CD8-positive, alpha-beta memory T cell (primary cell): Measurements from ENCODE around the gene RPS28. TPM values are rescaled to one million over a fixed set of nuclear protein-coding genes. Genes with fewer than 3 reads are reported as not detected.
A peak's percentile ranks its signal among the peaks of the same experiment; 100 is the strongest.
"Not testable (repeated sequence)": the region's sequence is repeated elsewhere in the genome, so short reads cannot be mapped to it uniquely, and the experiment has no call there.

Experiments
- CTCF ChIA-PET: fragments of 350-600 bp; sonication (Branson Sonifier 250); formaldehyde crosslinking; loops from one replicate; lab custom pipeline; 2021; ENCODE audit warnings: antibody characterized with exemption; lab: Charles Lee
- POLR2A ChIA-PET: fragments of 350-600 bp; sonication (Branson Sonifier 250); formaldehyde crosslinking; loops from one replicate; lab custom pipeline; 2021; ENCODE audit warnings: antibody characterized with exemption; lab: Charles Lee
- DNase-seq, 5 donors: peaks; one replicate each; pipeline versions ENCODE4 v3.0.0 to v3.0.0-alpha.2; 2020 to 2022; ENCODE audit warnings: mixed read lengths in 1 of 5
- H3K27ac ChIP-seq: one replicate; pipeline ENCODE4 v1.7.0; 2013; ENCODE audit warnings: low read depth, mild to moderate bottlenecking, low read length, moderate library complexity
- H3K27me3 ChIP-seq: 2 replicates; pipeline ENCODE4 v1.7.0; 2013; ENCODE audit warnings: low read length, mild to moderate bottlenecking; ENCODE audit not compliant: insufficient read depth, poor library complexity, severe bottlenecking
- H3K36me3 ChIP-seq: 2 replicates; pipeline ENCODE4 v1.7.0; 2013; ENCODE audit warnings: mild to moderate bottlenecking, low read length, moderate library complexity; ENCODE audit not compliant: insufficient read depth
- H3K4me1 ChIP-seq: 2 replicates; pipeline ENCODE4 v1.7.0; 2013; ENCODE audit warnings: mild to moderate bottlenecking, low read length, moderate library complexity; ENCODE audit not compliant: insufficient read depth
- H3K4me3 ChIP-seq: 2 replicates; pipeline ENCODE4 v1.7.0; 2013; ENCODE audit warnings: mild to moderate bottlenecking, low read length
- H3K9me3 ChIP-seq: 2 replicates; pipeline ENCODE4 v1.7.0; 2013; ENCODE audit warnings: mild to moderate bottlenecking, low read length
- H3K27ac Mint-ChIP-seq, 8 donors: one replicate each; pipeline ENCODE4 v1.8.0; 2020 to 2021; ENCODE audit warnings: mixed read lengths in 8 of 8, mild to moderate bottlenecking in 6 of 8, inconsistent platforms in 3 of 8, moderate library complexity in 3 of 8
- H3K27me3 Mint-ChIP-seq, 2 donors: one replicate each; pipeline ENCODE4 v1.8.0; 2020 to 2021; ENCODE audit warnings: mixed read lengths in 2 of 2, mild to moderate bottlenecking in 1 of 2, moderate library complexity in 1 of 2
- H3K36me3 Mint-ChIP-seq, 3 donors: one replicate each; pipeline ENCODE4 v1.8.0; 2020 to 2021; ENCODE audit warnings: mixed read lengths in 3 of 3, inconsistent platforms in 1 of 3, mild to moderate bottlenecking in 1 of 3
- H3K4me1 Mint-ChIP-seq, 3 donors: one replicate each; pipeline ENCODE4 v1.8.0; 2020 to 2021; ENCODE audit warnings: mixed read lengths in 3 of 3, inconsistent platforms in 1 of 3, mild to moderate bottlenecking in 1 of 3
- H3K4me3 Mint-ChIP-seq, 7 donors: one replicate each; pipeline ENCODE4 v1.8.0; 2020 to 2021; ENCODE audit warnings: mixed read lengths in 7 of 7, mild to moderate bottlenecking in 6 of 7, moderate library complexity in 4 of 7, inconsistent platforms in 2 of 7
- H3K9me3 Mint-ChIP-seq, 5 donors: one replicate each; pipeline ENCODE4 v1.8.0; 2020 to 2022; ENCODE audit warnings: mixed read lengths in 5 of 5, mild to moderate bottlenecking in 3 of 5, moderate library complexity in 2 of 5, inconsistent platforms in 1 of 5
- polyA plus RNA-seq: library from polyadenylated mRNA; unstranded; fragments of 300-500 nt; fragmentation: Illumina TruSeq; gene quantifications from one replicate; pipeline ENCODE4 v1.2.3, GENCODE V29; 2021
- total RNA-seq, 2 experiments: library from RNA; stranded (reverse); gene quantifications; one replicate each; pipeline ENCODE4 v1.2.3, GENCODE V29; 2021

RPS28 gene
- total RNA-seq (1,000 to 10,000 TPM; 2,153 to 2,200 TPM), polyA plus RNA-seq (2,694 TPM)

DNA sequence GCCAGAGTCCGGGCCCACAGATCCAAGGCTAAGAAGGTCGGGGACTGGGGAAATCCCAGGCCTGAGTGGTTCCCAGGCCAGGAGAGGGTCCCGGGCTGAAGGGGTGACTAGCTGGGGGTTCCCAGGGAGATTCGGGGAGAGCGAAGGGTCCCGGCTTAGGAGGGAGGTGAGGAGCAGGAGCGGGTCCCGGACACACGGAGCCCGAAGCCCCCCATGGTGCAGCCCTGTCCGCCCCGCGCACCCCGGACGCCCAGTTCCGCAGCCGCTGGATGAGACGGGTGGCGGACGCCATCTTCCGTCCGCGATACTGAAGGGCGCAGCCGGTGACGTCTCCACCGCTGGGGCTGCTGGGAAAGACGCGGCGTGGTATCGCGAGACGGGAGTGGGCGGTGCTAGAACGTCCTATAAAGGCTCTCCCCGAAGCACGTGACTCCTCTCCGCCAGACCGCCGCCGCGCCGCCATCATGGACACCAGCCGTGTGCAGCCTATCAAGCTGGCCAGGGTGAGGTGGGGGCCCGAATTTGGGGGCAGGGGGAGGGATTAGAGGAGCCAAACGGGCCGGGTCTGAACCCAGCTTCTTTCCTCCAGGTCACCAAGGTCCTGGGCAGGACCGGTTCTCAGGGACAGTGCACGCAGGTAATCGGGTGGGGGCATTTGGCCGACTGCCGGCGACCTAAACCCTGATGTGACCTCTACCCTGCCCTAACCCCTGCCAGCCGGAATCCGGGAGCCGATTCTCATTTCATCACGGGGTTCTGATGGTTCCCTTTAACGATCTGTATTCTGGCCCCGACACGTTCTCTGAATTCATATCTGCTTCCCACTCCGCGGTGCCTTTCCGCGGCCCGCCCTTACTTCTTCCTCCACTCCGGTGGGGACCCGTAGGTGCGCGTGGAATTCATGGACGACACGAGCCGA is at the start of gene RPS28, which contains the start of gene NDUFA7:
Gene RPS28, plus strand, starts transcription at position 430 of the 919 bp plus-strand sequence. Its CDS starts 35 bp downstream, at position 465.
Gene NDUFA7, minus strand, starts transcription at position 309 of the 919 bp plus-strand sequence. Its CDS starts 17 bp downstream, at position 292.
- Mint-ChIP-seq H3K27ac (peak within 1 kb of the TSS; percentile 97 to 100 (median 99)), H3K4me1 (peaks cover 22 to 50% (median 33%) of the 10 kb centered on the region in 3 donors), H3K9me3 (no peaks in the 10 kb centered on the region), H3K27me3 (no peaks in the 10 kb centered on the region), H3K4me3 (peak within 1 kb of the TSS; percentile 94 to 98 (median 96)), H3K36me3 (peaks cover 0 to 40% (median 0%) of the 10 kb centered on the region in 3 donors)
- Histone ChIP-seq H3K27me3 (no peaks in the 10 kb centered on the region), H3K27ac (peak within 1 kb of the TSS; percentile 95), H3K4me3 (peak within 1 kb of the TSS; percentile 98), H3K9me3 (no peaks in the 10 kb centered on the region), H3K36me3 (peaks cover 6% of the 10 kb centered on the region), H3K4me1 (peaks cover 33% of the 10 kb centered on the region)
- POLR2A ChIA-PET, result interaction anchor here (0.6 to 1.0 kb wide), 3 partner anchors 52 to 123 kb away, joined by 3 to 4 read pairs (median 3); partner anchors contain the start of gene HNRNPM
- CTCF ChIA-PET, result interaction anchor here (0.5 to 1.3 kb wide), 5 partner anchors 13 to 111 kb away, joined by 3 to 7 read pairs (median 4); no protein-coding TSS in a partner anchor
- peak; percentile 96 to 99 (median 96) for DNase-seq

DNA sequence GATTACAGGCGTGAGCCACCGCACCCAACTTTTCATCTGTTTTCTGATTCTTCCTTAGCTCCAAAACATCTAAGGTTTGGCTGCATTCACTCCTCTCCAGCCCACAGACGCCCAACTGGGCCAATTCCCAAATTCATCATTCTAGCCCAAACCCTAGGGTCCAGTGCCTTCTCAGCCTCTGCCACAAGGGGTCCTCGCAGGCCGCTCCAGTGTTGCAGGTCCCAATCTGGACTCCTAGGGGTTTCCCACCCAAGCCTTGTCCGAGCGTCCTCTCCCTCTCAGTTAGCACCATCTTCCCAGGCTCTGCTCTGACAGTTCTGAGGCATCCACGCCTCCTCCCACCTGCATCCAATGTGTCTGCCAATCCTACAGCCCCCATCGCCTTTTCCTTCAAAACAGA is 44.8 kb upstream of the RPS28 start:
- POLR2A ChIA-PET, H3K27me3 ChIP-seq, CTCF ChIA-PET, H3K27ac ChIP-seq, DNase-seq, H3K36me3 Mint-ChIP-seq, H3K4me1 Mint-ChIP-seq, H3K4me3 ChIP-seq, H3K4me3 Mint-ChIP-seq, H3K36me3 ChIP-seq, H3K9me3 Mint-ChIP-seq, H3K9me3 ChIP-seq, H3K27me3 Mint-ChIP-seq, H3K4me1 ChIP-seq, H3K27ac Mint-ChIP-seq: not testable (repeated sequence)

DNA sequence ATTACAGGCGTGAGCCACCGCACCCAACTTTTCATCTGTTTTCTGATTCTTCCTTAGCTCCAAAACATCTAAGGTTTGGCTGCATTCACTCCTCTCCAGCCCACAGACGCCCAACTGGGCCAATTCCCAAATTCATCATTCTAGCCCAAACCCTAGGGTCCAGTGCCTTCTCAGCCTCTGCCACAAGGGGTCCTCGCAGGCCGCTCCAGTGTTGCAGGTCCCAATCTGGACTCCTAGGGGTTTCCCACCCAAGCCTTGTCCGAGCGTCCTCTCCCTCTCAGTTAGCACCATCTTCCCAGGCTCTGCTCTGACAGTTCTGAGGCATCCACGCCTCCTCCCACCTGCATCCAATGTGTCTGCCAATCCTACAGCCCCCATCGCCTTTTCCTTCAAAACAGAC is 30.0 kb upstream of the RPS28 start:
- H3K27me3 ChIP-seq, DNase-seq, H3K9me3 ChIP-seq, H3K27me3 Mint-ChIP-seq, POLR2A ChIA-PET, H3K9me3 Mint-ChIP-seq, H3K36me3 Mint-ChIP-seq, H3K27ac ChIP-seq, H3K4me1 ChIP-seq, H3K4me3 Mint-ChIP-seq, H3K27ac Mint-ChIP-seq, H3K4me3 ChIP-seq, H3K4me1 Mint-ChIP-seq, H3K36me3 ChIP-seq, CTCF ChIA-PET: not testable (repeated sequence)

DNA sequence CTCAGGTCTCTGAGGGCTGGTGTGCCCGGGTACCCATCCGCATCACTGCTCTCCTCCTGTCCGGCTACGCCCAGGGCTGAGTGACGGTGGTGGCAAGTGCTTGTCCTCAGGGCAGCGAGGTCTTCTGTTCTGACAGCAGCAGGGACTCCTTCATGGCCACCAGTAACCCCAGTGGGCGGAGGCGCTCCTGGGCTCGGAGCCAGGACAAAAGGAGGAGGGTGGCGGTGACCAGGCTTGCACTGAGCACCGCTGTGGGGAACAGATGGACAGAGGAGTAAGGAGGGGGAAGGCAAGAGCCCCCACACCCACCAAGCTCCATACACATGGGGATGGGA is 19.0 kb upstream of the RPS28 start:
- ChIA-PET CTCF (interaction anchor here (0.6 kb wide), 1 partner anchor 1103 kb away, joined by 3 read pairs; no protein-coding TSS in a partner anchor), POLR2A (no interaction called here)
- no peaks in the 10 kb centered on the region for H3K9me3 Mint-ChIP-seq

DNA sequence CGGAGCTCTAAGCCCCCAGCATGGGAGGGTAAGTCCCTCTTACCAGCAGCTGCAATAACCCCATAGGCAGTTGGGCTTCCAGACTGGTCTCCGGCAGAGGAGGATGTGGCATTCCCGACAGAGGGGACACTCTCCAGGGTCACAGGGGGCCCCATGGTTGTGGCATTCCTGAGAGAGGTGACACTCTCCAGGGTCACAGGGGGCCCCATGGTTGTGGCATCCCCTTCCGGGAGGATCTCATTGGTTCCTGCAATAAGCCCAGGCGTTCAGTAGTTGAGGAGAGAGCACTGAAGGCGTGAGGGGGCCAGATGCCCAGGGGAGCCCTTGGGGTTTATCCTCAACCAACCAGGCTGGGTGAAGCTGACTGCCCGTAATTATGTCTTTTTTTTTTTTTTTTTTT is 18.6 kb upstream of the RPS28 start:
- no peaks in the 10 kb centered on the region for H3K9me3 ChIP-seq
- H3K27ac ChIP-seq, result no peak overlapping the region
- no peaks in the 10 kb centered on the region for H3K27me3 ChIP-seq
- Mint-ChIP-seq H3K36me3 (peaks cover 0 to 18% (median 0%) of the 10 kb centered on the region in 3 donors), H3K4me3 (no peak overlapping the region), H3K27me3 (no peaks in the 10 kb centered on the region), H3K27ac (no peak overlapping the region), H3K9me3 (no peaks in the 10 kb centered on the region), H3K4me1 (peaks cover 17 to 23% (median 20%) of the 10 kb centered on the region in 3 donors)
- peak in 1 of 5 donors; percentile 19 for DNase-seq
- CTCF ChIA-PET, result no interaction called here
- no peaks in the 10 kb centered on the region for H3K36me3 ChIP-seq
- peaks cover 17% of the 10 kb centered on the region for H3K4me1 ChIP-seq
- H3K4me3 ChIP-seq, result no peak overlapping the region
- POLR2A ChIA-PET, result interaction anchor here (0.6 kb wide), 1 partner anchor 511 kb away, joined by 3 read pairs; no protein-coding TSS in a partner anchor

More for the DNA sequence above, 19.0 kb upstream of the RPS28 start:
- H3K4me3 ChIP-seq, result no peak overlapping the region
- no peak overlapping the region for H3K4me3 Mint-ChIP-seq
- H3K36me3 ChIP-seq, result no peaks in the 10 kb centered on the region
- peaks cover 13% of the 10 kb centered on the region for H3K4me1 ChIP-seq
- peaks cover 13 to 18% (median 16%) of the 10 kb centered on the region in 3 donors for H3K4me1 Mint-ChIP-seq
- H3K27me3 Mint-ChIP-seq, result no peaks in the 10 kb centered on the region
- DNase-seq, result peak in 1 of 5 donors; percentile 17
- no peaks in the 10 kb centered on the region for H3K27me3 ChIP-seq
- H3K27ac Mint-ChIP-seq, result no peak overlapping the region
- H3K27ac ChIP-seq, result no peak overlapping the region
- H3K9me3 ChIP-seq, result no peaks in the 10 kb centered on the region
- H3K36me3 Mint-ChIP-seq, result peaks cover 0 to 17% (median 0%) of the 10 kb centered on the region in 3 donors

DNA sequence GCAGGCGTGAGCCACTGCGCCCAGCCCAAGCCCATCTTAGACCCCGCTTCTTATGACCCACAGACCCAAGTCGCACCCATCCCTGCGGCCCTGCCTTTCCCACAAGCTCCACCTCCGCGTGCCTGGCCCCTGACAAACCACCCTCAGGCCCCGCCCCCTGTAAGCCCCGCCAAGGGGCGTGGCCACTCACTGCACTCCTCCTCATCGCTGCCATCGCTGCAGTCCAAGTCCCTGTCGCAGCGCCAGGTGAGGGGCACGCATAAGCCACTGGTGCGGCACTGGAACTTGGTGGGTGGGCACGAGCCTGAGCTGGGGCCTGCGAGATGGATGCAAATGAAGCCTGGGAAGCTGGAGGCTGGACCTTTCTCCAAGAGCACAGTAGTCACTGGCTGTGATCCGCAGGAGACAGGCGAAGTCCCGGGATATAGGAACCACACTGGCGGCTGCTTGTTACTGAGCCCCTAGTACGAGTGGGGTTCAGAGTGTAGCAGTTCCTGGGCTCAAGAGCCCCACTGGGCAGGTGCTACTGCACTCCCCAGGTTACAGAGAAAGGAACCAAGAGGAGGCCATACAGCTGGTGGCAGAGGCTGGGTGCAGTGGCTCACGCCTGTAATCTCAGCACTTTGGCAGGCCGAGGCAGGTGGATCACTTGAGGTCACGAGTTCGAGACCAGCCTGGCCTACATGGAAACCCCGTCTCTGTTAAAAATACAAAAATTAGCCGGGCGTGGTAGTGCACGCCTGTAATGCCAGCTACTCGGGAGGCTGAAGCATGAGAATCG is 16.3 kb upstream of the RPS28 start:
- Histone ChIP-seq H3K27ac (peak overlapping the region; percentile 31), H3K4me1 (peaks cover 27% of the 10 kb centered on the region), H3K36me3 (no peaks in the 10 kb centered on the region), H3K27me3 (no peaks in the 10 kb centered on the region), H3K4me3 (no peak overlapping the region), H3K9me3 (no peaks in the 10 kb centered on the region)
- H3K4me1 Mint-ChIP-seq, result peaks cover 29 to 41% (median 31%) of the 10 kb centered on the region in 3 donors
- peak overlapping the region in 4 of 8 donors; percentile 58 to 77 (median 68) for H3K27ac Mint-ChIP-seq
- CTCF ChIA-PET, result no interaction called here
- H3K27me3 Mint-ChIP-seq, result no peaks in the 10 kb centered on the region
- H3K9me3 Mint-ChIP-seq, result no peaks in the 10 kb centered on the region
- peak in 2 of 5 donors; percentile 14 to 48 for DNase-seq
- peaks cover 0 to 28% (median 0%) of the 10 kb centered on the region in 3 donors for H3K36me3 Mint-ChIP-seq
- POLR2A ChIA-PET, result no interaction called here
- H3K4me3 Mint-ChIP-seq, result no peak overlapping the region

DNA sequence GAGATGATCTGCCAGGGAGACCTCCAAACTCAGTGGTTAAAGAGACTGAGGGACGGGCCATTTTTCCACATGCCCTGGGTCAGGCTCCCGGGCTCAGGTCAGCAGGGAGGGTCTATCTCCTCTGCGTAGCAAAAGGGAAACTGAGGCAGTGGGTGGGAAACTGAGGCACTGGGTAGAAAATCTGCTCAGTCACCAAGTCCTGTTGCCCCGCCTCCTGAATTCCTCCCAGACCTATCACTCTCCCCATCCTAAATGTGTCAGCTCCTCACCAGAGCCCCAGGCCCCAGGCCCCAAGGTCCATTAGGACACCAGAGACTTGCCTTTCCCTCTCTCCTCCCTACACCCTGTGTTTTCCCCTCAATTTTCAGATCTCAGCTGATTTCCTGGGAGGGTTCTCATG is 15.5 kb upstream of the RPS28 start:
- CTCF ChIA-PET, result no interaction called here
- DNase-seq, result peak in 1 of 5 donors; percentile 37
- POLR2A ChIA-PET, result no interaction called here
- H3K36me3 Mint-ChIP-seq, result peaks cover 0 to 33% (median 0%) of the 10 kb centered on the region in 3 donors
- H3K27ac Mint-ChIP-seq, result peak overlapping the region in 7 of 8 donors; percentile 40 to 96 (median 68)
- Histone ChIP-seq H3K9me3 (no peaks in the 10 kb centered on the region), H3K27ac (no peak overlapping the region), H3K27me3 (no peaks in the 10 kb centered on the region), H3K4me3 (no peak overlapping the region), H3K36me3 (no peaks in the 10 kb centered on the region), H3K4me1 (peaks cover 27% of the 10 kb centered on the region)
- H3K4me1 Mint-ChIP-seq, result peaks cover 29 to 41% (median 31%) of the 10 kb centered on the region in 3 donors
- no peaks in the 10 kb centered on the region for H3K9me3 Mint-ChIP-seq
- H3K4me3 Mint-ChIP-seq, result peak overlapping the region in 5 of 7 donors; percentile 30 to 95 (median 93)
- no peaks in the 10 kb centered on the region for H3K27me3 Mint-ChIP-seq
